ENCODE data around the gene UBR3.

Gene UBR3

GRCh38 chr2:170076189-170076588, 248.9 kb downstream of the UBR3 start:
- no peak for TF ChIP-seq CTCF (IDR thresholded peaks at IDR 0.05; ENCODE audit: extremely low read depth, missing control alignments)
- DNase-seq (ENCODE audit: low spot score): peak; percentile 10

- no peak for DNase-seq (ENCODE audit: low spot score)
- no peak for TF ChIP-seq CTCF (IDR thresholded peaks at IDR 0.05; ENCODE audit: extremely low read depth, missing control alignments)
These were observed 250.7 kb downstream of the UBR3 start for GRCh38 chr2:170077830-170078569.

- DNase-seq (ENCODE audit: low spot score): no peak
- TF ChIP-seq CTCF (IDR thresholded peaks at IDR 0.05; ENCODE audit: extremely low read depth, missing control alignments): no peak
These were observed 257.7 kb downstream of the UBR3 start for GRCh38 chr2:170084820-170085491.

DNA sequence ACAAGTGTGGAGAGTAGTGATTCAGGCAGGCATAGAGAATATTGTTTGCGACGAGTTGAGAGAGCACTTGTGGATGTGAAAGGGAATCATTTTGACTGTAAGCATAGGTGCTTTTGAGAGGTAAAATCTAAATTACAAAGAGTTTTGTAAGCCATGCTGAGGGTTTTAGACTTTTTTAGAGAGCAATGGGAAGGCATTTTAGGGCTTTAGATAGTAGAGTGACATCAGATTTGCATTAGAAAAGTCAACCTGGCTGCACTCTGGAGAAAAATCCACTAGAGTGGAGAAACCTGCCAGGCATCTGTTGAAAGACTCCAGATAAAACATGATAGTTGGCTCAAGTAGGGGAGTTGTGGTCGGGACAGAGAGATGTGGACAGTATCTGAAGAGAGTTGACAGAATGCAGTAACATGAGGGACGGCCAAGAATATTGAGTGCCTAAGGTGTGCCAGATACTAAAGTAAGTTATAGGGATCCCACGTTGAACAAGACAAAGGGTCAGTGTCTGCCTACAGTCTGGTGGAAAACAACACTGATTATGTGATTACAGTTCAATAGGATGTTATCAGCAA, 258.9 kb downstream of the UBR3 start:
- TF ChIP-seq CTCF (IDR thresholded peaks at IDR 0.05; ENCODE audit: extremely low read depth, missing control alignments): no peak
- DNase-seq (ENCODE audit: low spot score): no peak

GRCh38 chr2:170086751-170087412, 259.6 kb downstream of the UBR3 start:
- TF ChIP-seq CTCF (IDR thresholded peaks at IDR 0.05; ENCODE audit: extremely low read depth, missing control alignments): no peak

DNA sequence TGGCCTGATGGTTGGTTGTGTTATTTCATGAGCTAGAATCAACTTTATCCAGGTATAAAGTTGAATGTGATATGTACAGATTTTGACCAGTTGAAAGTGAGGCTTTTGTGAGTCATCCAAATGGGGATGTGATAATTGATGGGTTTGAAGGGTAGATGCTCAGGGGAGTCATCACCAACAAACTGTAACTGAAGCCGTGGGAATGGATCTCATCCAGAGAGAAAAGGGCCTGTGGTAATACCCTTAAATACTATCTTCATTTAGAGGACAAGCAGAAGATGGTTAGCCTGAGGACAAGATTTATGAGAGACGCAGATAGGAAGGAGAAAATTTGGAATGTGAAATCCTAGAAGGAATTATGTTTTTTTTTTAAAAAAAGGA, 260.1 kb downstream of the UBR3 start:
- DNase-seq (ENCODE audit: low spot score): no peak
- no peak for TF ChIP-seq CTCF (IDR thresholded peaks at IDR 0.05; ENCODE audit: extremely low read depth, missing control alignments)

More at GRCh38 chr2:170086751-170087412, 259.6 kb downstream of the UBR3 start:
- no peak for DNase-seq (ENCODE audit: low spot score)

- no peak for TF ChIP-seq CTCF (IDR thresholded peaks at IDR 0.05; ENCODE audit: extremely low read depth, missing control alignments)
- DNase-seq (ENCODE audit: low spot score): no peak
These were observed 261.5 kb downstream of the UBR3 start for GRCh38 chr2:170088776-170089175.

All from GM20000 (cell line).